ENCODE measurements around the gene TOP1.

Gene TOP1

DNA sequence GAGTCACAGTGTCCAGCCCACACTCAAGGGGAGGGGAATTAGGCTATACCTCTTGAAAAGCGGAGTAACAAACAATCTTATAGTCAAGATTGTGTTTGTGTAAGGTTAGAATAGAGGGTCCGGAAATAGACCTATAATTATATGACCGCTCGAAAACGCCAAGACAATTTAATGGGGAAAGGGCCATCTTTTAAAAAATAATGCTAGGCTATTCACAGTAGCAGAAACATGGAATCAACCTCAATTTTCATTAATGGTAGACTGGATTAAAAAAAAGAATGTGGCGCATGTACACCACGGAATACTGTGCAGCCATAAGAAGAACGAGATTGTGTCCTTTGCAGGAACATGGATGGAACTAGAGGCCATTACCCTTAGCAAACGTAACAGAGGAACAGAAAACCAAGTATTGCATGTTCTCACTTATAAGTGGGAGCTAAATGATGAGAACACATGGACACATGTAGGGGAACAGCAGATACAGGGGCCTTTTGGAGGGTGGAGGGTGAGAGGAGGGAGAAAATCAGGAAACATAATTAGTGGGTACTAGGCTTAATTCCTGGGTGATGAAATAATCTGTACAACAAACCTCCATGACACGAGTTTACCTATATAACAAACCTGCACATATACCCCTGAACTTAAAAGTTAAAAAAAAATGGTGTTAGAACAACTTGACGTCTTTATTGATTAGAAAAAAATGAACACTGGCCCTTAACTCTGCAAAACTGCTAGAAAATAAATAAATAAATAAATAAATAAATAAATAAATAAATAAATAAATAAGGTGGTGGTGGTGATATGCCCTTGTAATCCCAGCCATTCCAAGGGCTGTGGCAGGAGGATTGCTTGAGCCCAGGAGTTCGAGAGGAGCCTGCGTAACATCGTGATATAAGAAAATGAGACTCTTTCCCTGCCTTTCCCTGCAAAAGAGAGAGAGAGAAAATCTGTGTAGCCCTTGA lies 30.3 kb downstream of the TOP1 start:
- DNase-seq (ENCODE audit: low read depth in 2 of 2): no peak

GRCh38 chr20:41061155-41061554 lies 32.5 kb downstream of the TOP1 start:
- DNase-seq (ENCODE audit: low read depth in 2 of 2): no peak

DNA sequence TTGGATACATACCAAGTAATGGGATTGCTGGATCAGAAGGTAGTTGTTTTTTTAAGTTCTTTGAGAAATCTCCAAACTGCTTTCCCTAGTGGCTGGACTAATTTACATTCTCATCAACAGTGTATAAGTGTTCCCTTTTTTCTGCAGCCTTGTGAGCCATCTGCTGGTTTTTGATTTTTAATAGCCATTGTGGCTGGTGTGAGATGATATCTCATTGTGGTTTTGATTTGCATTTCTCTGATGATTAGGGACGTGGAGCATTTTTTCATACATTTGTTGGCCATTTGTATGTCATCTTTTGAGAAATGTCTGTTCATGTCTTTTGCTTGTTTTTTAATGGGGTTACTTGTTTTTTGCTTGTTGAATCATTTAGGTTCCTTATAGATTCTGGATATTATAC lies 34.8 kb downstream of the TOP1 start:
- no peak for DNase-seq (ENCODE audit: low read depth in 2 of 2)

GRCh38 chr20:41064377-41064776 lies 35.8 kb downstream of the TOP1 start:
- DNase-seq (ENCODE audit: low read depth in 2 of 2): no peak

GRCh38 chr20:41065716-41066115 lies 37.1 kb downstream of the TOP1 start:
- DNase-seq (ENCODE audit: low read depth in 2 of 2): no peak

GRCh38 chr20:41068806-41069205 lies 40.2 kb downstream of the TOP1 start:
- no peak for DNase-seq (ENCODE audit: low read depth in 2 of 2)

DNA sequence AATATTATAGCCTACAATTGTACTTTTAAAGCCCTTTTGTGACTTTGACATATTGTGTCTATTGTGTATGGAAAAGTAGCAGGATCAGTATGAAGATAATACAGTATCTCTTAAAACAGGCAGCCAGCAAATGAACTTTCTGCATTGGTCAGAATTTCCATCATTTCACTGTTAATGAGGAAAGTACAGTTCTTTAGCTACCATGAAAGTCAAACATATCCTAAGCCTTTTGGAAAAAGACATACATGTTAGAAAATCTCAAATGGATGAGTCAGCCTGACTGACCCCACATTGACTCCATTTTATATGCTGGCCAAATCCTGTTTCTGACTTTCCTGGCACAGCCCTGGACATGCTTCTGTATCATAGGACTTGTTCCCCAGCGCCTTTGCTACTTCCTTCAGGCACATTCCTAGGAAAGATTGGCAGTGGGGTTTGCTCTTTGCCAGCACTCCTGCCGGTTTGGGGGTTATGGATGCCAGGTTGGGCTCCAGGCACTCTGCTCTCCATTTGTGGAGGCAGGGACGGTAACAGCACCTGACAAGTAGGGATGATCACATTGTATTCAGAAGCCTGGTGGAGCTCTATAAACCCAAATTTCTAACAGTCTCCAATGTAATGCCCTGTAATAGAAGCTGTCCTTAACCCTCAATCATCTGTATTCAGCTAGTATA lies 43.7 kb downstream of the TOP1 start:
- DNase-seq (ENCODE audit: low read depth in 2 of 2): no peak

DNA sequence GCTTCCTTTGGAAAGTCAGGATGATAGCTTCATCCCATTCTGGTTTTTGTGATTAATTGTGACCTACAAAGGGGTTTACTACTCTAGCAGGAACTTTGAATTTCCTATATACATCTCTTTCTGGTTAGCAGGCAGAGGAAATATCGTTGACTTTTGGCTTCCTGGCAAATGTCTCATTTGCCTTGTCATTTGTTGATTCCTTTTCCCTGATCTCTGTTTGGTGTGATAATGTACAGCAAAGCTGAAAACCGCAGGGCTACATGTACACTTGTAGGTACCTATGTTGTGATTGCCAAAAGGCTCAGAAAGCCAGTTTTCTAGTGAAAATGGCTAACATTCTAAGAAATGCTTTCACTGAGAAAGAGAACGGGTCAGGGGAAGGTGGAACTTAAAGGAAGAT lies 44.3 kb downstream of the TOP1 start:
- DNase-seq (ENCODE audit: low read depth in 2 of 2): no peak

- no peak for DNase-seq (ENCODE audit: low read depth in 2 of 2)
Observed at GRCh38 chr20:41074441-41074840, 45.8 kb downstream of the TOP1 start.

DNA sequence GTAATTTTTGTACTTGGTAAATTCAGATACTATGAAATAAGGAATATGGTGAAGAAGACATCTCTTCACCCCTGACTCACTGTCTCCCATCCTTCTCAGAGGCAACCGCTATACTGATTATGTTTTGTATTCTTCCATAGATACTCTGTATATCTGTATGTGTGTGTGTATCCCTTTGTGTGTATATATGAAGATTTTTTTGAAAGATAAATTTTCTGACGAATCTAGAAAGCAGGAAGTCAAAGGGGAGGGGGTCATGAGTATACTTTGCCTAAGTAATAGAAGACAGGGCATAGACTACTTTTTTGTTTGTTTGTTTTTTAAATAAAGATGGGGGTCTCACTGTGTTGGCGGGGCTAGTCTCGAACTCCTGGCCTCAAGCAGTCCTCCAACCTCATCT lies 48.2 kb downstream of the TOP1 start:
- DNase-seq (ENCODE audit: low read depth in 2 of 2): no peak

GRCh38 chr20:41078329-41078728 lies 49.7 kb downstream of the TOP1 start:
- DNase-seq (ENCODE audit: low read depth in 2 of 2): no peak

GRCh38 chr20:41079066-41079465 lies 50.4 kb downstream of the TOP1 start:
- DNase-seq (ENCODE audit: low read depth in 2 of 2): no peak

- DNase-seq (ENCODE audit: low read depth in 2 of 2): no peak
Observed at GRCh38 chr20:41080866-41081265, 52.2 kb downstream of the TOP1 start.

GRCh38 chr20:41081276-41081814 lies 52.7 kb downstream of the TOP1 start:
- no peak for DNase-seq (ENCODE audit: low read depth in 2 of 2)

DNA sequence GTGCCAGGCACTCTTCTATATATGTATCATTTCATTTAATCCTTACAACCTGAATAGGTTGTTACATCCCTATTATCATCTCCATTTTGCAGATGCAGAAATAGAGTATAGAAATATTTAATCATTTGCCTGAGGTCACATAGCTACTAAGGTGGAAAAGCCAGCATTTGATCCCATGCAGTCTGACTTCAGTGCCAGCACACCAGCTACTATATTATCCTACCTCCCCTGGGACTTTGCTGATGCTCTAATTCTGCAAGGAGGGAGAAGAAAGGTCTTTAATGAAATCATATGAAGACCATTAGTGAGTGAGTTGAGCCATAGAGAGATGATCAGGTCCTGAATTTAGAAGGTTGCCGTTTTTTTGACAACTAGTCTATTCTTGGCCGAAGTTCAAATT lies 53.7 kb downstream of the TOP1 start:
- DNase-seq (ENCODE audit: low read depth in 2 of 2): no peak

DNA sequence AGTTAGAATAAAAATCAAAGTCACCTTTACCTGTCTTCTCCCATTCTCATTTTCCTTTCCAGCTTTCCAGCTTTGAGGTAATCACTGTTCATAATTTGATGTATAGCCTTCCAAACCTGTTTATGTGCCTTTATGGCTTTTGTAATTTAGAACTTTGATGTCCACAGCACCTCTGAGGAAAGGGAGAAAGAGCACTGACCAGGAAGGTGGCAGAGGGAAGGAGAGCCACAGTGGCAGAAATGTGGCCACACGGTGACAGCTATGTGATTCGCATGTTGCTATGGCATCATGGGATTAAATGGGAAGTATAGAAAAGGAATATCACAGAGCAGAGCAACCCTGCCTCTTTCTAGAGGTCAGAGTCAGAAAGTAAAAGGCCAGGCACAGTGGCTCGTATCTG lies 57.0 kb downstream of the TOP1 start:
- DNase-seq (ENCODE audit: low read depth in 2 of 2): no peak

DNA sequence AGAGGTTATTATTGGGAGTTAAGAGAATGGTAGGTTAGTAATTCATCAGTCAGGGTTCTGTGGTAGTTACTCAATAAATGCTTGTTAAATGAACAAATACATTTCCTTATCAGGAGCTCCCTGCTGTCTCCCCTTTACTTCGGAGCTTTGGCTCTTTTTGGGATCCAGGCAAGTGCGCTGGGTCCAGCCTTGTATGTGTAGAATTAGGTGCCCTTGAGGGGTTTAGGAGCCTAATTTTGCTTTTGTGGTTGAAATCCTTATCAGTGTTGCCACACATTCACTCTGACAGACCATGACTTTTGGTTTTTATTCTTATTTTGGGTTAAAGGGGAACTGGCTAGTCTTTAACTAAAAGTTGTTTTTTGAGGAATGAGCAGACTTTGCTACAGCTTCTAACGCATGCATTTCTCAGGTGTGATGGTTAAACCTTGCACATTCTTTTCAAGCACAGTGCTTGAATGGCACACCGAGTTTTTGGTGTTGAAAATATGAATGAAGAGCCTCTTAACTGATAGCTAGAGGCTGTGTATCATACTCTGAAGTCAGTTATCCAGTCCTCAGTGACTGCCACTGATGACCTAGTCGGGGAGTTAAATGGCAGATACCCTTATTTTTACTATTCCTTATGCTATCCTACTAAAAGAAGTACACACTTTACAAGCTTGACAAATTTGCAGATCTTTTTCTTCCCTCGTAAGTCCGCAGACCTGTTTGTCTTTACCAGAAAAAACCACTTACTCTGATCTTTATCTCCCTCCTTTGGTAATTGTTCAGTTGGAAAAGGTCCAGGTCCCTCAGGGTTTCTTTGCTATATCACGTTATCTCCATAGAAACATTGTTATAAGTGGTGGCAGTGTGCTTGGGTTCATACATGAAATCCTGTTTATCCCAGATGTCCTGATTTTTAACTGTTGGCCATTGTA lies 58.0 kb downstream of the TOP1 start:
- no peak for DNase-seq (ENCODE audit: low read depth in 2 of 2)

GRCh38 chr20:41087325-41087685 lies 58.7 kb downstream of the TOP1 start:
- DNase-seq (ENCODE audit: low read depth in 2 of 2): no peak

DNA sequence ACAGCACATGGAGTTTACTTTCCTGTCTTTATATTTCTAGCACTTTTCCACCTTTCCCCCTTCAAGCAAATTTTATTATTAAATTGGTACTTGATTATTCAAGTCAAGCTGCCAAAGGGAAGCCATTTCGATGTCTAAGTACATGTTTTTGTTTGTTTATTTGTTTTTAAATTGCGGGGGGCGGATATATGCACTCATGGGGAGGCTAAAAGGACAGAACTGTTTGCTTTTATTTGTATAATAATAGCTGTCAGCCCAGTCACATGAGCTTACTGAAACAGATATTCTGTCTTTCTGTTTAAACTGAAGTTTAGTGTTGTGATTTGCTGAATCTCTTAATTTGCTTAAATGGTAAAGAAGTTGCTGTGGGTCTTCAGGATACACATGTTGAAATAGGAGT lies 59.2 kb downstream of the TOP1 start:
- no peak for DNase-seq (ENCODE audit: low read depth in 2 of 2)

GRCh38 chr20:41089555-41089954 lies 60.9 kb downstream of the TOP1 start:
- DNase-seq (ENCODE audit: low read depth in 2 of 2): no peak

DNA sequence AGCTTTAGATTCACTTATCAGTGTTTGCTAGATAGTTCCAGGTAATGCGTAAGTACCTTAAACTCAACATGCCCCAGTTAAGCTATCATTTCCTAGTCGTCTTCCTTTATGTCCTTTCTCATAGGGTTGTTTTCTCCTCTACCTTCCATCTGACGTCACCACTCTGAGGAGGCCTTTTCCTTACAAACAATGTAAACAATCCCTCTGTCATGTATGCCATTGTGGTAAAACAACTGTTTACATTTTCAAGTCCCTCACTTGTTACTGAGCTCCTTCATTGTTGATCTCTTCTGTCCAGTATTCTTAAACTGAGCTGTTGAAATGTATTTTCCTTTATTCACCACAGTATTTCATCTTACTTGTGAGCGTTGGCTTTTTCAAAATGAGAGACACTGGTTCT lies 63.3 kb downstream of the TOP1 start:
- DNase-seq (ENCODE audit: low read depth in 2 of 2): no peak
